ENCODE measurements around the gene TTC27.

- no peak for TF ChIP-seq EZH2 (IDR thresholded peaks at IDR 0.05; ENCODE audit: insufficient read depth, poor library complexity, severe bottlenecking)
- no peak for TF ChIP-seq EZH2phosphoT487 (IDR thresholded peaks at IDR 0.05; ENCODE audit: insufficient read depth, low read depth)
Observed at GRCh38 chr2:32711219-32711618, 83.4 kb downstream of the TTC27 start.
